ENCODE measurements around the gene SLC6A3.

DNA sequence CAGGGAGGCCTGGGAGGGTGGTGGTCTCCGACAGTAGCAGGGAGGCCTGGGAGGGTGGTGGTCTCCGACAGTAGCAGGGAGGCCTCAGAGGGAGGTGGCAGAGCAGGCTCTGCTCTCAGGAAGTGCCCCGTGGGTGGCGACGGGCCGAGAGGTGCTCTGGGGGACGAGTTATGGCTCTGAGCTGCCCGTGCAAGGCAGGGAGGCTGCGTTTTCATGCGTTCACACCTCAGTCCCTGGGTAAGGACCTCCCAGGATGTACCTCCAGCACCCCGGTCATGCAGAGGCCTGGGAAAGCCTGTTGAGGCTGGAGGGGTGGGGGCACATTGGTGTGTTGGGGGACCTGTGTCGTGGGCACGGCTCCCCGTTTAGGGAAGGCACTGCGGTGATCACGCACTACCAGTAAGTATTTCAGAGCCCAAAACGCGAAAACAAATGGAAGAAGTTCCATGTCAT is 63.0 kb downstream of the SLC6A3 start:
- TF ChIP-seq, protein P1, sequence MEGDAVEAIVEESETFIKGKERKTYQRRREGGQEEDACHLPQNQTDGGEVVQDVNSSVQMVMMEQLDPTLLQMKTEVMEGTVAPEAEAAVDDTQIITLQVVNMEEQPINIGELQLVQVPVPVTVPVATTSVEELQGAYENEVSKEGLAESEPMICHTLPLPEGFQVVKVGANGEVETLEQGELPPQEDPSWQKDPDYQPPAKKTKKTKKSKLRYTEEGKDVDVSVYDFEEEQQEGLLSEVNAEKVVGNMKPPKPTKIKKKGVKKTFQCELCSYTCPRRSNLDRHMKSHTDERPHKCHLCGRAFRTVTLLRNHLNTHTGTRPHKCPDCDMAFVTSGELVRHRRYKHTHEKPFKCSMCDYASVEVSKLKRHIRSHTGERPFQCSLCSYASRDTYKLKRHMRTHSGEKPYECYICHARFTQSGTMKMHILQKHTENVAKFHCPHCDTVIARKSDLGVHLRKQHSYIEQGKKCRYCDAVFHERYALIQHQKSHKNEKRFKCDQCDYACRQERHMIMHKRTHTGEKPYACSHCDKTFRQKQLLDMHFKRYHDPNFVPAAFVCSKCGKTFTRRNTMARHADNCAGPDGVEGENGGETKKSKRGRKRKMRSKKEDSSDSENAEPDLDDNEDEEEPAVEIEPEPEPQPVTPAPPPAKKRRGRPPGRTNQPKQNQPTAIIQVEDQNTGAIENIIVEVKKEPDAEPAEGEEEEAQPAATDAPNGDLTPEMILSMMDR (conservative IDR thresholded peaks at IDR 0.05; ENCODE audit: low read length), result no peak
- no peak for TF ChIP-seq EZH2phosphoT487 (IDR thresholded peaks at IDR 0.05; ENCODE audit: borderline replicate concordance)
